SK-N-SH treated with all-trans-retinoic acid at 6 μM for 48 hours (cell line): ENCODE measurements around the gene RRP15.

Source experiments
- ARNTL ChIP-seq: fragments of 450-650 bp; formaldehyde crosslinking; IDR thresholded peaks from 2 replicates; pipeline ENCODE4 v1.5.0; 2020; ENCODE audit warnings: low read depth, mild to moderate bottlenecking, moderate library complexity, borderline replicate concordance
- CSDC2 ChIP-seq: fragments of 250-450 bp; sonication (Bioruptor Pico); IDR thresholded peaks from 2 replicates; pipeline ENCODE4 v1.5.0; 2020; ENCODE audit warnings: mild to moderate bottlenecking, moderate library complexity
- OSR1 ChIP-seq: fragments of 250-450 bp; sonication (Bioruptor Pico); IDR thresholded peaks from 2 replicates; pipeline ENCODE4 v1.8.0; 2022; ENCODE audit warnings: moderate library complexity, mild to moderate bottlenecking, inconsistent platforms
- PATZ1 ChIP-seq: fragments of 250-450 bp; sonication (Bioruptor Pico); IDR thresholded peaks from 2 replicates; pipeline ENCODE4 v1.8.0; 2020; ENCODE audit warnings: mild to moderate bottlenecking, moderate library complexity, borderline replicate concordance
- SNAI2 ChIP-seq: fragments of 250-450 bp; sonication (Bioruptor Pico); IDR thresholded peaks from 2 replicates; pipeline ENCODE4 v1.5.0; 2020; ENCODE audit warnings: mild to moderate bottlenecking, moderate library complexity
- TCF4 ChIP-seq: fragments of 250-450 bp; sonication (Bioruptor Pico); IDR thresholded peaks from 2 replicates; pipeline ENCODE4 v1.8.0; 2021; ENCODE audit warnings: mild to moderate bottlenecking, moderate library complexity, borderline replicate concordance
- ZFP3 ChIP-seq: fragments of 250-450 bp; sonication (Bioruptor Pico); IDR thresholded peaks from 2 replicates; pipeline ENCODE4 v1.5.0; 2020; ENCODE audit warnings: mild to moderate bottlenecking, moderate library complexity
- ZNF565 ChIP-seq: fragments of 450-650 bp; formaldehyde crosslinking; conservative IDR thresholded peaks from 2 replicates; pipeline ENCODE4 v1.5.0; 2020; ENCODE audit warnings: low read depth, mild to moderate bottlenecking, moderate library complexity
- ZNF70 ChIP-seq: fragments of 450-650 bp; formaldehyde crosslinking; IDR thresholded peaks from 2 replicates; pipeline ENCODE4 v1.5.0; 2020; ENCODE audit warnings: mild to moderate bottlenecking, moderate library complexity
- TF ChIP-seq, protein P1 (sequence below): fragments of 250-450 bp; sonication (Bioruptor Pico); IDR thresholded peaks from 2 replicates; pipeline ENCODE4 v1.5.1; 2020; ENCODE audit warnings: low read depth, mild to moderate bottlenecking, moderate library complexity
- TF ChIP-seq, protein P2 (sequence below): fragments of 250-450 bp; sonication (Bioruptor Pico); IDR thresholded peaks from 2 replicates; pipeline ENCODE4 v1.8.0; 2021; ENCODE audit warnings: low read depth, mild to moderate bottlenecking, moderate library complexity, borderline replicate concordance

DNA sequence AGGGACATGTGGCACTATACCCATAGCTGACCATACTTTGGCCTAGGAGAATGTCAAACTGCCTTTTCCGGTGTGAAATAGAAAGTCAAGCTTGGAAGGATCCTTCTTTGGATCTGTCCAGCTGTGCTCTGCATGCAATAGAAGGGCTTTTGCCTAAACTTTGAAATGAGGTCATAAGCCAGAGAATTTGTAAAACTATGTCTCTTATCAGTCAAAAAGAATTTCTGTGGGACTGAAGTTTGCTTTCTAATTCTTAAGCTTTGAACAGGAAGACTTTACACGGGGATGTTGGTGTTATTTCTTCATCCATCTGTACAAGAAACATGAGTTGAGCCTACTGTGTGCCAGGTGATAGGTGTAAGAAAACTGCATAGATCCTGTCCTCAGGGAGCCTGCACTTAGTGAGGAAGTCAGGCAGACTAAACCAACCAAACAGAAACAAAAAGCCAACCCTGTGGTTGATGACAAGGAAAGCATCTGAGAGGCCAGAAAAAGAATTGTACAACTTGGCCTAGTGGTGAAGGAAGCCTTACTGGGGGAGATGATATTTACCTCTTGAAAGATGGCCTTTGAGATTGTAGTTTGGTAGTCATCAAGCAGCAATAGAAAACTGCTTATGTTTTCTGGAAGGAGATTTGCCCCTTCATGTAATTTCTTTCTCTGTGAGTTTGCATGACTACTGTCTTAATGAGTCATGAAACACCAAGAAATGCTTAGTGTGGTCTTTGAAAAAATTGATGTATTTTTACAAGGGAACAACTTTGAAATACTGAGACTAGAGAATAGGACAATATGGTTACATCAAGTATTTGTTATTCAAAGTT, 84.8 kb downstream of the RRP15 start:
- TF ChIP-seq SNAI2 (no peak), TCF4 (no peak), ARNTL (CRISPR knock-in tag) (no peak), CSDC2 (no peak), PATZ1 (CRISPR knock-in tag) (no peak), OSR1 (CRISPR knock-in tag) (no peak), ZNF565 (CRISPR knock-in tag) (no peak), ZNF70 (CRISPR knock-in tag) (no peak), ZFP3 (CRISPR knock-in tag) (no peak)
- TF ChIP-seq, protein P1, sequence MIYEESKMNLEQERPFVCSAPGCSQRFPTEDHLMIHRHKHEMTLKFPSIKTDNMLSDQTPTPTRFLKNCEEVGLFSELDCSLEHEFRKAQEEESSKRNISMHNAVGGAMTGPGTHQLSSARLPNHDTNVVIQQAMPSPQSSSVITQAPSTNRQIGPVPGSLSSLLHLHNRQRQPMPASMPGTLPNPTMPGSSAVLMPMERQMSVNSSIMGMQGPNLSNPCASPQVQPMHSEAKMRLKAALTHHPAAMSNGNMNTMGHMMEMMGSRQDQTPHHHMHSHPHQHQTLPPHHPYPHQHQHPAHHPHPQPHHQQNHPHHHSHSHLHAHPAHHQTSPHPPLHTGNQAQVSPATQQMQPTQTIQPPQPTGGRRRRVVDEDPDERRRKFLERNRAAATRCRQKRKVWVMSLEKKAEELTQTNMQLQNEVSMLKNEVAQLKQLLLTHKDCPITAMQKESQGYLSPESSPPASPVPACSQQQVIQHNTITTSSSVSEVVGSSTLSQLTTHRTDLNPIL (CRISPR knock-in tag): no peak
- TF ChIP-seq, protein P2, sequence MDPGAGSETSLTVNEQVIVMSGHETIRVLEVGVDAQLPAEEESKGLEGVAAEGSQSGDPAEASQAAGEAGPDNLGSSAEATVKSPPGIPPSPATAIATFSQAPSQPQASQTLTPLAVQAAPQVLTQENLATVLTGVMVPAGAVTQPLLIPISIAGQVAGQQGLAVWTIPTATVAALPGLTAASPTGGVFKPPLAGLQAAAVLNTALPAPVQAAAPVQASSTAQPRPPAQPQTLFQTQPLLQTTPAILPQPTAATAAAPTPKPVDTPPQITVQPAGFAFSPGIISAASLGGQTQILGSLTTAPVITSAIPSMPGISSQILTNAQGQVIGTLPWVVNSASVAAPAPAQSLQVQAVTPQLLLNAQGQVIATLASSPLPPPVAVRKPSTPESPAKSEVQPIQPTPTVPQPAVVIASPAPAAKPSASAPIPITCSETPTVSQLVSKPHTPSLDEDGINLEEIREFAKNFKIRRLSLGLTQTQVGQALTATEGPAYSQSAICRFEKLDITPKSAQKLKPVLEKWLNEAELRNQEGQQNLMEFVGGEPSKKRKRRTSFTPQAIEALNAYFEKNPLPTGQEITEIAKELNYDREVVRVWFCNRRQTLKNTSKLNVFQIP (CRISPR knock-in tag): no peak
